ENCODE data around the gene MYO1B. TPM values are rescaled to one million over a fixed set of nuclear protein-coding genes. Genes with fewer than 3 reads are reported as not detected.

MYO1B gene
- total RNA-seq, 1 donor from 2014 or later = 2.5 TPM

- Mint-ChIP-seq H3K27ac (no peak overlapping the region), H3K36me3 (ENCODE audit: low read depth) (no peaks in the 10 kb centered on the region), H3K4me3 (no peak overlapping the region), H3K9me3 (no peaks in the 10 kb centered on the region), H3K27me3 (peaks cover 2% of the 10 kb centered on the region), H3K4me1 (peaks cover 17% of the 10 kb centered on the region)
- POLR2A ChIA-PET = no interaction called here
- intact Hi-C loops (cut with micrococcal nuclease) = no loop called here
- CTCF ChIA-PET = interaction anchor here (1.5 kb wide), 1 partner anchor 16 kb away, joined by 3 read pairs; no protein-coding TSS in a partner anchor
- TF ChIP-seq CTCF (IDR thresholded peaks at IDR 0.05) = no peak
- no peak for ATAC-seq (ENCODE audit: low read depth)
- DNase-seq = no peak
Measured at GRCh38 chr2:191202209-191202721, 42.9 kb upstream of the MYO1B start.

GRCh38 chr2:191202881-191203397, 42.3 kb upstream of the MYO1B start:
- no peaks in the 10 kb centered on the region for H3K36me3 Mint-ChIP-seq (ENCODE audit: low read depth)
- ChIA-PET POLR2A (no interaction called here), CTCF (no interaction called here)
- intact Hi-C loops (cut with micrococcal nuclease) = no loop called here
- no peak for TF ChIP-seq CTCF (IDR thresholded peaks at IDR 0.05)
- peaks cover 1% of the 10 kb centered on the region for H3K27me3 Mint-ChIP-seq
- ATAC-seq (ENCODE audit: low read depth) (no peak), DNase-seq (no peak)
- H3K4me3 Mint-ChIP-seq = no peak overlapping the region
- no peaks in the 10 kb centered on the region for H3K9me3 Mint-ChIP-seq
- H3K27ac Mint-ChIP-seq = no peak overlapping the region
- H3K4me1 Mint-ChIP-seq = peaks cover 16% of the 10 kb centered on the region

GRCh38 chr2:191204433-191204832, 40.8 kb upstream of the MYO1B start:
- peak overlapping the region; percentile 38 for H3K27ac Mint-ChIP-seq
- intact Hi-C loops (cut with micrococcal nuclease) = no loop called here
- H3K36me3 Mint-ChIP-seq (ENCODE audit: low read depth) = no peaks in the 10 kb centered on the region
- H3K9me3 Mint-ChIP-seq = no peaks in the 10 kb centered on the region
- ChIA-PET CTCF (interaction anchor here (0.6 to 0.9 kb wide), 2 partner anchors 15 to 36 kb away, joined by 3 read pairs; no protein-coding TSS in a partner anchor), POLR2A (no interaction called here)
- no peaks in the 10 kb centered on the region for H3K27me3 Mint-ChIP-seq
- no peak for DNase-seq
- peak overlapping the region; percentile 66 for H3K4me3 Mint-ChIP-seq
- peaks cover 11% of the 10 kb centered on the region for H3K4me1 Mint-ChIP-seq
- no peak for TF ChIP-seq CTCF (IDR thresholded peaks at IDR 0.05)
- ATAC-seq (ENCODE audit: low read depth) = peak; percentile 70

GRCh38 chr2:191206613-191207471, 38.4 kb upstream of the MYO1B start:
- intact Hi-C loops (cut with micrococcal nuclease) = no loop called here
- no peak overlapping the region for H3K27ac Mint-ChIP-seq

More at GRCh38 chr2:191206613-191207471, 38.4 kb upstream of the MYO1B start:
- no peak for ATAC-seq (ENCODE audit: low read depth)
- POLR2A ChIA-PET = interaction anchor here (1.2 kb wide), 1 partner anchor 13 kb away, joined by 4 read pairs; no protein-coding TSS in a partner anchor
- no peak for TF ChIP-seq CTCF (IDR thresholded peaks at IDR 0.05)
- Mint-ChIP-seq H3K4me1 (peaks cover 11% of the 10 kb centered on the region), H3K36me3 (ENCODE audit: low read depth) (peaks cover 2% of the 10 kb centered on the region), H3K9me3 (peaks cover 4% of the 10 kb centered on the region), H3K27me3 (no peaks in the 10 kb centered on the region), H3K4me3 (no peak overlapping the region)
- no peak for DNase-seq
- CTCF ChIA-PET = interaction anchor here (0.7 to 1.7 kb wide), 2 partner anchors 10 to 12 kb away, joined by 3 to 5 read pairs; no protein-coding TSS in a partner anchor
